Measurements from ENCODE around the gene MLIP.

GRCh38 chr6:54236984-54237383 lies 125.7 kb downstream of the MLIP start:
- no peak for TF ChIP-seq CTCF (IDR thresholded peaks at IDR 0.05)
- no peak for TF ChIP-seq POLR2A (IDR thresholded peaks at IDR 0.05; ENCODE audit: low read depth)
